Neural cell (in vitro differentiated cells): ENCODE results near the gene CACNA1C. TPM values are rescaled to one million over a fixed set of nuclear protein-coding genes. Genes with fewer than 3 reads are reported as not detected.

ENCODE experiments used
- H2AFZ ChIP-seq: fragments of 200-600, 300-800 bp; sonication (generic), shearing (Covaris generic); 2 replicates; pipeline ENCODE4 v1.6.0; 2014; ENCODE audit warnings: low read depth, mild to moderate bottlenecking, antibody characterized with exemption, low read length, moderate library complexity
- H3F3A ChIP-seq: fragments of 200-600 bp; shearing (Covaris generic); 2 replicates; pipeline ENCODE4 v1.6.1; 2016; ENCODE audit warnings: mild to moderate bottlenecking, moderate library complexity, mixed read lengths, antibody characterized with exemption, low read length; ENCODE audit not compliant: insufficient read depth, poor library complexity, severe bottlenecking
- H3K27ac ChIP-seq: fragments of 200-600, 300-800 bp; sonication (generic), shearing (Covaris generic); 2 replicates; pipeline ENCODE4 v1.5.1; 2014; ENCODE audit warnings: mild to moderate bottlenecking, low read length, moderate library complexity
- H3K27me3 ChIP-seq: fragments of 300-800, 200-600 bp; sonication (generic), shearing (Covaris generic); 2 replicates; pipeline ENCODE4 v1.6.0; 2014; ENCODE audit warnings: mild to moderate bottlenecking, low read depth, low read length, moderate library complexity; ENCODE audit not compliant: insufficient read depth
- H3K36me3 ChIP-seq: fragments of 300-800, 200-600 bp; sonication (generic), shearing (Covaris generic); 2 replicates; pipeline ENCODE4 v1.5.1; 2014; ENCODE audit warnings: mild to moderate bottlenecking, antibody characterized with exemption, low read length, moderate library complexity; ENCODE audit not compliant: insufficient read depth
- H3K4me2 ChIP-seq: fragments of 300-800, 200-600 bp; sonication (generic), shearing (Covaris generic); 2 replicates; pipeline ENCODE4 v1.6.0; 2014; ENCODE audit warnings: mild to moderate bottlenecking, low read length
- H3K4me3 ChIP-seq: fragments of 300-800, 200-600 bp; sonication (generic), shearing (Covaris generic); 2 replicates; pipeline ENCODE4 v1.5.1; 2014; ENCODE audit warnings: mild to moderate bottlenecking, low read length, moderate library complexity
- H3K79me2 ChIP-seq: fragments of 200-600 bp; shearing (Covaris generic); replicated peaks from 2 replicates; pipeline ENCODE4 v1.6.0; 2014; ENCODE audit warnings: mild to moderate bottlenecking, low read length, moderate library complexity; ENCODE audit not compliant: insufficient read depth
- H3K9ac ChIP-seq: fragments of 300-800, 200-600 bp; sonication (generic), shearing (Covaris generic); 2 replicates; pipeline ENCODE4 v1.6.1; 2016; ENCODE audit warnings: mild to moderate bottlenecking, low read length, mixed read lengths
- H3K9me2 ChIP-seq: fragments of 200-600 bp; shearing (Covaris generic); 2 replicates; pipeline ENCODE4 v1.6.1; 2016; ENCODE audit warnings: mild to moderate bottlenecking, low read length, mixed read lengths; ENCODE audit not compliant: insufficient read depth
- H3K9me3 ChIP-seq: fragments of 200-600, 300-800 bp; sonication (generic), shearing (Covaris generic); 2 replicates; pipeline ENCODE4 v1.6.1; 2016; ENCODE audit warnings: mild to moderate bottlenecking, mixed run types, low read length, moderate library complexity, mixed read lengths
- H4K20me1 ChIP-seq: fragments of 200-600 bp; shearing (Covaris generic); 2 replicates; pipeline ENCODE4 v1.6.1; 2016; ENCODE audit warnings: mild to moderate bottlenecking, mixed run types; ENCODE audit not compliant: insufficient read depth
- EP300 ChIP-seq: fragments of 450-650 bp; conservative IDR thresholded peaks from 2 replicates; pipeline ENCODE4 v1.6.1; 2014; ENCODE audit warnings: antibody characterized with exemption, mild to moderate bottlenecking, moderate library complexity; ENCODE audit not compliant: poor library complexity, severe bottlenecking
- EZH2 ChIP-seq: fragments of 200-600, 300-800 bp; shearing (Covaris generic), sonication (generic); IDR thresholded peaks from 2 replicates; pipeline ENCODE4 v1.6.1; 2014; ENCODE audit warnings: antibody characterized with exemption, low read length, borderline replicate concordance, mild to moderate bottlenecking; ENCODE audit not compliant: insufficient read depth, poor library complexity, severe bottlenecking
- MXI1 ChIP-seq: fragments of 450-650 bp; conservative IDR thresholded peaks from 2 replicates; pipeline ENCODE4 v1.6.1; 2014; ENCODE audit warnings: antibody characterized with exemption, mild to moderate bottlenecking; ENCODE audit not compliant: poor library complexity, severe bottlenecking
- POLR2AphosphoS5 ChIP-seq: IDR thresholded peaks from 2 replicates; pipeline ENCODE4 v1.6.1; 2012
- RAD21 ChIP-seq: fragments of 450-650 bp; conservative IDR thresholded peaks from 2 replicates; pipeline ENCODE4 v1.6.1; 2014; ENCODE audit warnings: antibody characterized with exemption, mild to moderate bottlenecking, moderate library complexity
- SMC3 ChIP-seq: fragments of 450-650 bp; conservative IDR thresholded peaks from 2 replicates; pipeline ENCODE4 v1.6.1; 2014; ENCODE audit warnings: antibody characterized with exemption, mild to moderate bottlenecking, moderate library complexity; ENCODE audit not compliant: poor library complexity
- TAF1 ChIP-seq: IDR thresholded peaks from 2 replicates; pipeline ENCODE4 v1.6.1; 2012; ENCODE audit warnings: low read depth
- polyA plus RNA-seq: library from polyadenylated mRNA; depleted of rRNA; stranded (reverse); fragments of >200 nt; gene quantifications from 2 replicates; pipeline ENCODE4 v1.2.3, GENCODE V29; 2014
- TF ChIP-seq, protein P1 (sequence below): fragments of 450-650 bp; IDR thresholded peaks from 2 replicates; pipeline ENCODE4 v1.5.1; 2014; ENCODE audit warnings: antibody characterized with exemption, mild to moderate bottlenecking, moderate library complexity; ENCODE audit not compliant: poor library complexity, severe bottlenecking
- TF ChIP-seq, protein P2 (sequence below): IDR thresholded peaks from 2 replicates; pipeline ENCODE4 v1.6.1; 2012; ENCODE audit warnings: borderline replicate concordance

The CACNA1C gene
- polyA plus RNA-seq, 1 donor from 2014 or later: 9.7 TPM

DNA sequence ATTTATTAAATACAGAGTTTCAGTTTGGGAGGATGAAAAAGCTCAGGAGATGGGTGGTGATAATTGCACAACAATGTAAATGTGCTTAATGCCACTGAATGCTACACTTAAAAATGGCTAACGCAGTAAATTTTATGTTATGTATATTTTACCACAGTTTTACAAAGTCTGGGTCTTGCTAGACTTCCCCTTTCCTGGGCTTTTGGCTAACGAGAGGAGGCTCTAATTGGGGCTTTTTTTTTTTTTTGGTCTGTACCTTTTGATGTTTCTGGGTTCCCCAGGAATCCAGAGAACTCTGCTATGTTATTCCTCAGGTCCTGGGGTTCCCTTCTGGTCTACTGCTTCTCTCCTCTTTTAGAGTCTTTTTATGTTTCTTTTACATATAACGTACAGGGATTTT lies 355.5 kb downstream of the CACNA1C start:
- Histone ChIP-seq H3K27ac (no peak overlapping the region), H3K79me2 (no peaks in the 10 kb centered on the region), H3K9me3 (no peaks in the 10 kb centered on the region), H3K4me2 (no peak overlapping the region), H3K27me3 (no peaks in the 10 kb centered on the region), H3K9ac (no peak overlapping the region), H3F3A (no peaks in the 10 kb centered on the region), H2AFZ (no peak overlapping the region), H4K20me1 (no peaks in the 10 kb centered on the region), H3K4me3 (no peak overlapping the region), H3K36me3 (no peaks in the 10 kb centered on the region), H3K9me2 (no peaks in the 10 kb centered on the region)
- TF ChIP-seq, protein P1, sequence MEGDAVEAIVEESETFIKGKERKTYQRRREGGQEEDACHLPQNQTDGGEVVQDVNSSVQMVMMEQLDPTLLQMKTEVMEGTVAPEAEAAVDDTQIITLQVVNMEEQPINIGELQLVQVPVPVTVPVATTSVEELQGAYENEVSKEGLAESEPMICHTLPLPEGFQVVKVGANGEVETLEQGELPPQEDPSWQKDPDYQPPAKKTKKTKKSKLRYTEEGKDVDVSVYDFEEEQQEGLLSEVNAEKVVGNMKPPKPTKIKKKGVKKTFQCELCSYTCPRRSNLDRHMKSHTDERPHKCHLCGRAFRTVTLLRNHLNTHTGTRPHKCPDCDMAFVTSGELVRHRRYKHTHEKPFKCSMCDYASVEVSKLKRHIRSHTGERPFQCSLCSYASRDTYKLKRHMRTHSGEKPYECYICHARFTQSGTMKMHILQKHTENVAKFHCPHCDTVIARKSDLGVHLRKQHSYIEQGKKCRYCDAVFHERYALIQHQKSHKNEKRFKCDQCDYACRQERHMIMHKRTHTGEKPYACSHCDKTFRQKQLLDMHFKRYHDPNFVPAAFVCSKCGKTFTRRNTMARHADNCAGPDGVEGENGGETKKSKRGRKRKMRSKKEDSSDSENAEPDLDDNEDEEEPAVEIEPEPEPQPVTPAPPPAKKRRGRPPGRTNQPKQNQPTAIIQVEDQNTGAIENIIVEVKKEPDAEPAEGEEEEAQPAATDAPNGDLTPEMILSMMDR: no peak
- TF ChIP-seq RAD21 (no peak), MXI1 (no peak), SMC3 (no peak), EZH2 (no peak), EP300 (no peak), TAF1 (no peak)
- TF ChIP-seq, protein P2, sequence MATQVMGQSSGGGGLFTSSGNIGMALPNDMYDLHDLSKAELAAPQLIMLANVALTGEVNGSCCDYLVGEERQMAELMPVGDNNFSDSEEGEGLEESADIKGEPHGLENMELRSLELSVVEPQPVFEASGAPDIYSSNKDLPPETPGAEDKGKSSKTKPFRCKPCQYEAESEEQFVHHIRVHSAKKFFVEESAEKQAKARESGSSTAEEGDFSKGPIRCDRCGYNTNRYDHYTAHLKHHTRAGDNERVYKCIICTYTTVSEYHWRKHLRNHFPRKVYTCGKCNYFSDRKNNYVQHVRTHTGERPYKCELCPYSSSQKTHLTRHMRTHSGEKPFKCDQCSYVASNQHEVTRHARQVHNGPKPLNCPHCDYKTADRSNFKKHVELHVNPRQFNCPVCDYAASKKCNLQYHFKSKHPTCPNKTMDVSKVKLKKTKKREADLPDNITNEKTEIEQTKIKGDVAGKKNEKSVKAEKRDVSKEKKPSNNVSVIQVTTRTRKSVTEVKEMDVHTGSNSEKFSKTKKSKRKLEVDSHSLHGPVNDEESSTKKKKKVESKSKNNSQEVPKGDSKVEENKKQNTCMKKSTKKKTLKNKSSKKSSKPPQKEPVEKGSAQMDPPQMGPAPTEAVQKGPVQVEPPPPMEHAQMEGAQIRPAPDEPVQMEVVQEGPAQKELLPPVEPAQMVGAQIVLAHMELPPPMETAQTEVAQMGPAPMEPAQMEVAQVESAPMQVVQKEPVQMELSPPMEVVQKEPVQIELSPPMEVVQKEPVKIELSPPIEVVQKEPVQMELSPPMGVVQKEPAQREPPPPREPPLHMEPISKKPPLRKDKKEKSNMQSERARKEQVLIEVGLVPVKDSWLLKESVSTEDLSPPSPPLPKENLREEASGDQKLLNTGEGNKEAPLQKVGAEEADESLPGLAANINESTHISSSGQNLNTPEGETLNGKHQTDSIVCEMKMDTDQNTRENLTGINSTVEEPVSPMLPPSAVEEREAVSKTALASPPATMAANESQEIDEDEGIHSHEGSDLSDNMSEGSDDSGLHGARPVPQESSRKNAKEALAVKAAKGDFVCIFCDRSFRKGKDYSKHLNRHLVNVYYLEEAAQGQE: no peak

DNA sequence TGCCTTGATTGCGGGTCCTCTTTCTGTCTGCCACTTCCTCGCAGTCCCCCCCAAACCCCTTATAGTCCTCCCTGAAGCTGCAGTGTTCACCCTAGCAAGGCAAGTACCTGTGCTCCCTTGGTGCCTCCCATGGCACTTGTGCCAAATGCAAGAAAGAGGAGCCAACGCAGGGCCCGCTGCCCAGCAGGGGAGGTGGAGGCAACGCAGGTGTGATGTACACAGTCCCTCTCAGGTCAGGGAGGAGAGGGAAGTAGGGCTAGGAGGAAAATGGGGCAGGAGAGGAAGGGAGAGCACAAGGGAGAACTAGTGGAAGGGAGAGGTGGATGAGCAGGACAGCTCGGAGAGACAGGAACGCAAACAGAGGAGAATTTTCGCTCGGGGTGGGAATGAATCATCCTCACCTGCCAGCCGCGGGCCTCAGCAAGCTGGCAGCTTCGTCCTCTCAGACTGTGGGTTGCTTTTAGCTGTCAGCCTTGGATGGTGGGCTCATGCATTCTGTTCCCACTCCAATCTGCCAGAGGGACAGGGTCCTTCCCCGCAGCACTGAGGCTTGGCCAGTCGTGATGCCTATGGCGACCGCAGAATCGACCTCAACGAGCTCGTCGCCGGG lies 357.0 kb downstream of the CACNA1C start:
- H3K27ac ChIP-seq: no peak overlapping the region
- H3K9ac ChIP-seq: no peak overlapping the region
- H2AFZ ChIP-seq: no peak overlapping the region
- H3K36me3 ChIP-seq: no peaks in the 10 kb centered on the region
- H3K9me3 ChIP-seq: no peaks in the 10 kb centered on the region
- H3K27me3 ChIP-seq: no peaks in the 10 kb centered on the region
- H3K4me2 ChIP-seq: no peak overlapping the region
- H3K4me3 ChIP-seq: no peak overlapping the region
- TF ChIP-seq SMC3 (no peak), MXI1 (no peak), POLR2AphosphoS5 (no peak), TAF1 (no peak), EZH2 (no peak), RAD21 (no peak), EP300 (no peak)
- TF ChIP-seq, protein P1: no peak
- TF ChIP-seq, protein P2: no peak
- H4K20me1 ChIP-seq: no peaks in the 10 kb centered on the region
- no peaks in the 10 kb centered on the region for H3F3A ChIP-seq
- H3K79me2 ChIP-seq: no peaks in the 10 kb centered on the region
- H3K9me2 ChIP-seq: no peaks in the 10 kb centered on the region
